Keratinocyte (primary cell): ENCODE results near the gene SPRR1B. TPM values are rescaled to one million over a fixed set of nuclear protein-coding genes. Genes with fewer than 3 reads are reported as not detected.
A peak's percentile ranks its signal among the peaks of the same experiment; 100 is the strongest.

Experiments
- DNase-seq: peaks from one replicate; pipeline ENCODE4 v3.0.0-alpha.2; 2011; ENCODE audit warnings: low read depth, missing footprints, low spot score
- FAIRE-seq: peaks from 2 replicates; lab custom pipeline; 2011; peaks lifted over from hg19 to GRCh38; lab: Jason Lieb, UNC
- H2AFZ ChIP-seq: 2 replicates; pipeline ENCODE4 v1.6.0; 2012; ENCODE audit warnings: low read length, control low read depth, inconsistent platforms; ENCODE audit not compliant: control insufficient read depth
- H3K27ac ChIP-seq: 2 replicates; pipeline ENCODE4 v1.5.1; 2011; ENCODE audit warnings: low read length; ENCODE audit not compliant: control insufficient read depth, insufficient read depth
- H3K27me3 ChIP-seq: 3 replicates; pipeline ENCODE4 v1.6.0; 2011; ENCODE audit warnings: low read length; ENCODE audit not compliant: control insufficient read depth, insufficient read depth; ENCODE audit errors: extremely low read depth
- H3K36me3 ChIP-seq, 2 experiments: 2 replicates in 1 of 2; 3 replicates in 1 of 2; pipeline ENCODE4 v1.5.1; 2011; ENCODE audit warnings: low read length in 2 of 2, mild to moderate bottlenecking in 1 of 2; ENCODE audit not compliant: control insufficient read depth in 2 of 2, insufficient read depth in 2 of 2; ENCODE audit errors: extremely low read depth in 1 of 2
- H3K4me1 ChIP-seq: 3 replicates; pipeline ENCODE4 v1.5.1; 2011; ENCODE audit warnings: low read length; ENCODE audit not compliant: control insufficient read depth, insufficient read depth; ENCODE audit errors: extremely low read depth
- H3K4me2 ChIP-seq: 3 replicates; pipeline ENCODE4 v1.6.0; 2011; ENCODE audit warnings: low read depth, low read length; ENCODE audit not compliant: control insufficient read depth, insufficient read depth; ENCODE audit errors: extremely low read depth
- H3K4me3 ChIP-seq, 3 experiments: fragments of 200-600 bp in 1 of 3; sonication (generic) in 1 of 3; 2 replicates in 2 of 3; 3 replicates in 1 of 3; pipeline ENCODE4 v1.5.1; 2011 to 2016; ENCODE audit warnings: low read length in 3 of 3, mild to moderate bottlenecking in 3 of 3, control low read depth in 2 of 3, inconsistent platforms in 1 of 3, low read depth in 1 of 3, mixed read lengths in 1 of 3, mixed run types in 1 of 3, moderate library complexity in 1 of 3; ENCODE audit not compliant: control insufficient read depth in 2 of 3, insufficient read depth in 2 of 3; ENCODE audit errors: extremely low read depth in 1 of 3
- H3K79me2 ChIP-seq: 2 replicates; pipeline ENCODE4 v1.6.0; 2012; ENCODE audit warnings: low read length; ENCODE audit not compliant: control insufficient read depth, insufficient read depth
- H3K9ac ChIP-seq: 3 replicates; pipeline ENCODE4 v1.6.0; 2011; ENCODE audit warnings: low read length; ENCODE audit not compliant: control insufficient read depth, insufficient read depth; ENCODE audit errors: extremely low read depth
- H3K9me1 ChIP-seq: 3 replicates; pipeline ENCODE4 v1.6.0; 2011; ENCODE audit warnings: low read length; ENCODE audit not compliant: control insufficient read depth, insufficient read depth; ENCODE audit errors: extremely low read depth
- H3K9me3 ChIP-seq: 2 replicates; pipeline ENCODE4 v1.5.1; 2012; ENCODE audit warnings: low read depth, low read length; ENCODE audit not compliant: control insufficient read depth
- H4K20me1 ChIP-seq: 3 replicates; pipeline ENCODE4 v1.6.0; 2011; ENCODE audit warnings: low read length; ENCODE audit not compliant: control insufficient read depth, insufficient read depth; ENCODE audit errors: extremely low read depth
- CTCF ChIP-seq, 3 experiments: IDR thresholded peaks in 1 of 3; conservative IDR thresholded peaks in 1 of 3; optimal IDR thresholded peaks in 1 of 3; 2 replicates in 2 of 3; 3 replicates in 1 of 3; pipeline versions ENCODE3 to v1.5.1; 2011; ENCODE audit warnings: low read length in 3 of 3, mild to moderate bottlenecking in 3 of 3, moderate library complexity in 2 of 3, control low read depth in 1 of 3, inconsistent platforms in 1 of 3; ENCODE audit not compliant: insufficient read depth in 2 of 3; ENCODE audit errors: extremely low read depth in 1 of 3
- EZH2 ChIP-seq: IDR thresholded peaks from one replicate; pipeline ENCODE4 v1.6.1; 2012; ENCODE audit warnings: inconsistent platforms, mild to moderate bottlenecking, low read length, moderate library complexity
- dilution Hi-C: fragments of 300-500 bp; cut with MboI; formaldehyde crosslinking; loops from one replicate; pipeline ENCODE4 v1.7.0; 2020; ENCODE audit warnings: low sequenced_read_pairs; ENCODE audit not compliant: extremely low pct_ligation_motif_present
- polyA plus RNA-seq, 5 experiments: library from polyadenylated mRNA; depleted of rRNA in 3 of 5; stranded (reverse) in 3 of 5; stranded (forward) in 1 of 5; unstranded in 1 of 5; fragments of >200 nt; gene quantifications; 1 replicate in 1 of 5; 2 replicates in 3 of 5; 3 replicates in 1 of 5; pipeline versions ENCODE4 v1.2.1 to v1.2.3, GENCODE V29; 2011 to 2012; ENCODE audit warnings: missing spikeins in 2 of 5, low read depth in 1 of 5, low replicate concordance in 1 of 5

The SPRR1B gene
- polyA plus RNA-seq, 1 donor (not counting 4 experiments of a cell fraction or from before 2014, with no cell fraction given): 253 TPM

GRCh38 chr1:153025797-153026196 is 5.2 kb upstream of the SPRR1B start:
- H3K36me3 ChIP-seq: no peaks in the 10 kb centered on the region
- H3K9ac ChIP-seq: no peak overlapping the region
- no peaks in the 10 kb centered on the region for H3K9me3 ChIP-seq
- no peaks in the 10 kb centered on the region for H3K79me2 ChIP-seq
- no peak overlapping the region for H3K4me2 ChIP-seq
- H3K4me1 ChIP-seq: peaks cover 15% of the 10 kb centered on the region
- H3K27me3 ChIP-seq: no peaks in the 10 kb centered on the region
- no peak for DNase-seq
- no peak for TF ChIP-seq EZH2
- no peak for TF ChIP-seq CTCF (optimal IDR thresholded peaks at IDR 0.05 in 1 of 3, IDR thresholded peaks at IDR 0.05 in 1 of 3, conservative IDR thresholded peaks at IDR 0.05 in 1 of 3; ENCODE audit: extremely low read depth in 1 of 3, insufficient read depth in 2 of 3, low read length in 3 of 3)
- dilution Hi-C loops: no loop called here
- H3K4me3 ChIP-seq: no peak overlapping the region
- FAIRE-seq: peak; percentile 49
- no peak overlapping the region for H2AFZ ChIP-seq
- H4K20me1 ChIP-seq: no peaks in the 10 kb centered on the region
- no peak overlapping the region for H3K27ac ChIP-seq
- no peaks in the 10 kb centered on the region for H3K9me1 ChIP-seq

- Histone ChIP-seq H3K9me3 (no peaks in the 10 kb centered on the region), H3K9ac (no peak overlapping the region), H3K27ac (no peak overlapping the region), H3K36me3 (no peaks in the 10 kb centered on the region), H3K4me2 (no peak overlapping the region), H4K20me1 (no peaks in the 10 kb centered on the region), H3K9me1 (no peaks in the 10 kb centered on the region), H3K4me3 (no peak overlapping the region), H3K79me2 (no peaks in the 10 kb centered on the region), H3K27me3 (no peaks in the 10 kb centered on the region), H2AFZ (no peak overlapping the region), H3K4me1 (peaks cover 42% of the 10 kb centered on the region)
- dilution Hi-C loops: no loop called here
- TF ChIP-seq EZH2 (no peak), CTCF (optimal IDR thresholded peaks at IDR 0.05 in 1 of 3, IDR thresholded peaks at IDR 0.05 in 1 of 3, conservative IDR thresholded peaks at IDR 0.05 in 1 of 3; ENCODE audit: extremely low read depth in 1 of 3, insufficient read depth in 2 of 3, low read length in 3 of 3) (no peak)
- FAIRE-seq (no peak), DNase-seq (no peak)
These were observed 2.2 kb upstream of the SPRR1B start for GRCh38 chr1:153028766-153029165.
